ENCODE data around the gene C2CD2L. TPM values are rescaled to one million over a fixed set of nuclear protein-coding genes. Genes with fewer than 3 reads are reported as not detected.

The C2CD2L gene
- total and polyA plus RNA-seq, 10 of the 15 experiments (the other 5 are each of a cell fraction or from before 2014, with no cell fraction given): 0.21 to 9.6 (median 5.1) TPM

DNA sequence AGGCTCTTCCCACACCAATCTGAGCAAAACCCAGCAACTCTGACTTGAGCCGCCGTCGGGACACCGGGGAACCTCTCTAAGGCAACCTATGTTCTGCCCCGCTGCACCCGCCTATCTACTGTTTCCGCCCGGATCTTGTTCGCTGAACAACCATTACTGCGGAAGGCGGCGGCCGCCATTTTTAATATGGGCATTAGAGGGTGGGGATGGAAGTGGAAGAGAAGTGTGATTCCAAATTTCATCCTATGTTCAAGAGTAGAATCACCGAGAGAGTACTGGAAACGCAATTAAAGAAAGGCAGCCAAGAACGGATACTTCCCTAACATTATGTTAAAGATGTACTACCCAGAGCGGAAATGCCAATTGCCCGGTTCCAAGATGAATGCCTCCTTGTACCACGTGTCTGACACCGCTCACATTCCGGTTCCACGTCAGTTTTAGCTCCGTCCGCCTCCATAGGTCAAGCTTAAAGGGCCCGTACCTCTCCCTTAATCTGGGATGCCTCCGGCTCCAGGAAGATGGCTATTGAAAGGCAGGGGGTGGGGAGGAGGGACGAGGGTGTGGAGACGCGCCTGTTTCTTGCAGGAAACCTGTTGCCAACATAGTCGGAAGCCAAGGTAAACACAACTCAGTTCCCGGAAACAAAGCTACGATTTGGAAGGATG lies 5.3 kb upstream of the C2CD2L start, which contains the start of gene DPAGT1 (continued):
- no peak for TF ChIP-seq ZSCAN29 (IDR thresholded peaks at IDR 0.05)
- TF ChIP-seq RFX5 (IDR thresholded peaks at IDR 0.05; ENCODE audit: low read depth, low read length): 0 out of 2 replicates have a peak, but pooled peaks have one; percentile 11
- TF ChIP-seq, protein P1, sequence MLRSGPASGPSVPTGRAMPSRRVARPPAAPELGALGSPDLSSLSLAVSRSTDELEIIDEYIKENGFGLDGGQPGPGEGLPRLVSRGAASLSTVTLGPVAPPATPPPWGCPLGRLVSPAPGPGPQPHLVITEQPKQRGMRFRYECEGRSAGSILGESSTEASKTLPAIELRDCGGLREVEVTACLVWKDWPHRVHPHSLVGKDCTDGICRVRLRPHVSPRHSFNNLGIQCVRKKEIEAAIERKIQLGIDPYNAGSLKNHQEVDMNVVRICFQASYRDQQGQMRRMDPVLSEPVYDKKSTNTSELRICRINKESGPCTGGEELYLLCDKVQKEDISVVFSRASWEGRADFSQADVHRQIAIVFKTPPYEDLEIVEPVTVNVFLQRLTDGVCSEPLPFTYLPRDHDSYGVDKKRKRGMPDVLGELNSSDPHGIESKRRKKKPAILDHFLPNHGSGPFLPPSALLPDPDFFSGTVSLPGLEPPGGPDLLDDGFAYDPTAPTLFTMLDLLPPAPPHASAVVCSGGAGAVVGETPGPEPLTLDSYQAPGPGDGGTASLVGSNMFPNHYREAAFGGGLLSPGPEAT (IDR thresholded peaks at IDR 0.05; ENCODE audit: low read depth): peak; percentile 98
- no peak for TF ChIP-seq FOS (IDR thresholded peaks at IDR 0.05; ENCODE audit: borderline replicate concordance, extremely low read depth, insufficient read length)
- no peak for TF ChIP-seq TCF3 (IDR thresholded peaks at IDR 0.05; ENCODE audit: borderline replicate concordance, insufficient read depth, low read depth, low read length)
- no peak; the same call in 1 of the 2 replicates for TF ChIP-seq POLR2AphosphoS2 (IDR thresholded peaks at IDR 0.05; ENCODE audit: low read depth, low read length)
- no peak for TF ChIP-seq SUPT20H (IDR thresholded peaks at IDR 0.05; ENCODE audit: borderline replicate concordance, control insufficient read depth, low read depth, low read length)
- TF ChIP-seq ZZZ3 (IDR thresholded peaks at IDR 0.05; ENCODE audit: control insufficient read depth, insufficient read length, low read depth): no peak
- TF ChIP-seq NFIC (IDR thresholded peaks at IDR 0.05; ENCODE audit: low read depth, low read length): no peak
- TF ChIP-seq, protein P2, sequence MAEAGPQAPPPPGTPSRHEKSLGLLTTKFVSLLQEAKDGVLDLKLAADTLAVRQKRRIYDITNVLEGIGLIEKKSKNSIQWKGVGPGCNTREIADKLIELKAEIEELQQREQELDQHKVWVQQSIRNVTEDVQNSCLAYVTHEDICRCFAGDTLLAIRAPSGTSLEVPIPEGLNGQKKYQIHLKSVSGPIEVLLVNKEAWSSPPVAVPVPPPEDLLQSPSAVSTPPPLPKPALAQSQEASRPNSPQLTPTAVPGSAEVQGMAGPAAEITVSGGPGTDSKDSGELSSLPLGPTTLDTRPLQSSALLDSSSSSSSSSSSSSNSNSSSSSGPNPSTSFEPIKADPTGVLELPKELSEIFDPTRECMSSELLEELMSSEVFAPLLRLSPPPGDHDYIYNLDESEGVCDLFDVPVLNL (IDR thresholded peaks at IDR 0.05; ENCODE audit: low read depth, low read length): no peak
- TF ChIP-seq, protein P3, sequence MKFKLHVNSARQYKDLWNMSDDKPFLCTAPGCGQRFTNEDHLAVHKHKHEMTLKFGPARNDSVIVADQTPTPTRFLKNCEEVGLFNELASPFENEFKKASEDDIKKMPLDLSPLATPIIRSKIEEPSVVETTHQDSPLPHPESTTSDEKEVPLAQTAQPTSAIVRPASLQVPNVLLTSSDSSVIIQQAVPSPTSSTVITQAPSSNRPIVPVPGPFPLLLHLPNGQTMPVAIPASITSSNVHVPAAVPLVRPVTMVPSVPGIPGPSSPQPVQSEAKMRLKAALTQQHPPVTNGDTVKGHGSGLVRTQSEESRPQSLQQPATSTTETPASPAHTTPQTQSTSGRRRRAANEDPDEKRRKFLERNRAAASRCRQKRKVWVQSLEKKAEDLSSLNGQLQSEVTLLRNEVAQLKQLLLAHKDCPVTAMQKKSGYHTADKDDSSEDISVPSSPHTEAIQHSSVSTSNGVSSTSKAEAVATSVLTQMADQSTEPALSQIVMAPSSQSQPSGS (IDR thresholded peaks at IDR 0.05; ENCODE audit: low read length): no peak
- TF ChIP-seq CHD1 (IDR thresholded peaks at IDR 0.05; ENCODE audit: low read depth, low read length): no peak
- no peak for TF ChIP-seq SMC3 (IDR thresholded peaks at IDR 0.05; ENCODE audit: borderline replicate concordance, low read length)
- TF ChIP-seq, protein P4, sequence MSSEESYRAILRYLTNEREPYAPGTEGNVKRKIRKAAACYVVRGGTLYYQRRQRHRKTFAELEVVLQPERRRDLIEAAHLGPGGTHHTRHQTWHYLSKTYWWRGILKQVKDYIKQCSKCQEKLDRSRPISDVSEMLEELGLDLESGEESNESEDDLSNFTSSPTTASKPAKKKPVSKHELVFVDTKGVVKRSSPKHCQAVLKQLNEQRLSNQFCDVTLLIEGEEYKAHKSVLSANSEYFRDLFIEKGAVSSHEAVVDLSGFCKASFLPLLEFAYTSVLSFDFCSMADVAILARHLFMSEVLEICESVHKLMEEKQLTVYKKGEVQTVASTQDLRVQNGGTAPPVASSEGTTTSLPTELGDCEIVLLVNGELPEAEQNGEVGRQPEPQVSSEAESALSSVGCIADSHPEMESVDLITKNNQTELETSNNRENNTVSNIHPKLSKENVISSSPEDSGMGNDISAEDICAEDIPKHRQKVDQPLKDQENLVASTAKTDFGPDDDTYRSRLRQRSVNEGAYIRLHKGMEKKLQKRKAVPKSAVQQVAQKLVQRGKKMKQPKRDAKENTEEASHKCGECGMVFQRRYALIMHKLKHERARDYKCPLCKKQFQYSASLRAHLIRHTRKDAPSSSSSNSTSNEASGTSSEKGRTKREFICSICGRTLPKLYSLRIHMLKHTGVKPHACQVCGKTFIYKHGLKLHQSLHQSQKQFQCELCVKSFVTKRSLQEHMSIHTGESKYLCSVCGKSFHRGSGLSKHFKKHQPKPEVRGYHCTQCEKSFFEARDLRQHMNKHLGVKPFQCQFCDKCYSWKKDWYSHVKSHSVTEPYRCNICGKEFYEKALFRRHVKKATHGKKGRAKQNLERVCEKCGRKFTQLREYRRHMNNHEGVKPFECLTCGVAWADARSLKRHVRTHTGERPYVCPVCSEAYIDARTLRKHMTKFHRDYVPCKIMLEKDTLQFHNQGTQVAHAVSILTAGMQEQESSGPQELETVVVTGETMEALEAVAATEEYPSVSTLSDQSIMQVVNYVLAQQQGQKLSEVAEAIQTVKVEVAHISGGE (CRISPR knock-in tag; IDR thresholded peaks at IDR 0.05): peak; percentile 86
- no peak for TF ChIP-seq NR2C2 (IDR thresholded peaks at IDR 0.05; ENCODE audit: borderline replicate concordance, control insufficient read depth, insufficient read length, low read depth)
- TF ChIP-seq HDAC6 (IDR thresholded peaks at IDR 0.05; ENCODE audit: unreplicated experiment): no peak
- TF ChIP-seq, protein P5, sequence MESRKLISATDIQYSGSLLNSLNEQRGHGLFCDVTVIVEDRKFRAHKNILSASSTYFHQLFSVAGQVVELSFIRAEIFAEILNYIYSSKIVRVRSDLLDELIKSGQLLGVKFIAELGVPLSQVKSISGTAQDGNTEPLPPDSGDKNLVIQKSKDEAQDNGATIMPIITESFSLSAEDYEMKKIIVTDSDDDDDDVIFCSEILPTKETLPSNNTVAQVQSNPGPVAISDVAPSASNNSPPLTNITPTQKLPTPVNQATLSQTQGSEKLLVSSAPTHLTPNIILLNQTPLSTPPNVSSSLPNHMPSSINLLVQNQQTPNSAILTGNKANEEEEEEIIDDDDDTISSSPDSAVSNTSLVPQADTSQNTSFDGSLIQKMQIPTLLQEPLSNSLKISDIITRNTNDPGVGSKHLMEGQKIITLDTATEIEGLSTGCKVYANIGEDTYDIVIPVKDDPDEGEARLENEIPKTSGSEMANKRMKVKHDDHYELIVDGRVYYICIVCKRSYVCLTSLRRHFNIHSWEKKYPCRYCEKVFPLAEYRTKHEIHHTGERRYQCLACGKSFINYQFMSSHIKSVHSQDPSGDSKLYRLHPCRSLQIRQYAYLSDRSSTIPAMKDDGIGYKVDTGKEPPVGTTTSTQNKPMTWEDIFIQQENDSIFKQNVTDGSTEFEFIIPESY (IDR thresholded peaks at IDR 0.05): no peak
- TF ChIP-seq CHD4 (IDR thresholded peaks at IDR 0.05): no peak
